Right kidney (tissue), 1 donor: ENCODE data around the gene CACNA2D2.
"Not testable (repeated sequence)": the region's sequence is repeated elsewhere in the genome, so short reads cannot be mapped to it uniquely, and the experiment has no call there.

ENCODE experiments used
- DNase-seq: peaks from one replicate; pipeline ENCODE4 v3.0.0-alpha.2; 2016

CACNA2D2 gene

GRCh38 chr3:50530001-50530970 lies 26.9 kb upstream of the CACNA2D2 start:
- peak; percentile 52 for DNase-seq

- DNase-seq, result peak; percentile 55
Measured at GRCh38 chr3:50525987-50526386, 22.6 kb upstream of the CACNA2D2 start.

GRCh38 chr3:50525191-50525910 lies 21.9 kb upstream of the CACNA2D2 start:
- no peak for DNase-seq

- DNase-seq, result no peak
Measured at GRCh38 chr3:50524746-50525145, 21.3 kb upstream of the CACNA2D2 start.

GRCh38 chr3:50523279-50523811 lies 19.9 kb upstream of the CACNA2D2 start:
- peak; percentile 63 for DNase-seq

GRCh38 chr3:50521572-50521971 lies 18.1 kb upstream of the CACNA2D2 start:
- DNase-seq, result no peak

GRCh38 chr3:50520849-50521248 lies 17.4 kb upstream of the CACNA2D2 start:
- no peak for DNase-seq

- DNase-seq, result peak; percentile 59
Measured at GRCh38 chr3:50519471-50520089, 16.1 kb upstream of the CACNA2D2 start.

- DNase-seq, result no peak
Measured at GRCh38 chr3:50518436-50518835, 15.0 kb upstream of the CACNA2D2 start.

GRCh38 chr3:50517721-50518206 lies 14.3 kb upstream of the CACNA2D2 start:
- no peak for DNase-seq

- no peak for DNase-seq
Measured at GRCh38 chr3:50516440-50516871, 13.0 kb upstream of the CACNA2D2 start.

- DNase-seq, result peak; percentile 84
Measured at GRCh38 chr3:50515565-50516439, 12.4 kb upstream of the CACNA2D2 start.

GRCh38 chr3:50512908-50513307 lies 9.5 kb upstream of the CACNA2D2 start:
- DNase-seq, result not testable (repeated sequence)

- no peak for DNase-seq
Measured at GRCh38 chr3:50512131-50512530, 8.7 kb upstream of the CACNA2D2 start.

GRCh38 chr3:50510325-50510724 lies 6.9 kb upstream of the CACNA2D2 start:
- no peak for DNase-seq

- no peak for DNase-seq
Measured at GRCh38 chr3:50509715-50510114, 6.3 kb upstream of the CACNA2D2 start.

- no peak for DNase-seq
Measured at GRCh38 chr3:50508821-50509220, 5.4 kb upstream of the CACNA2D2 start.

GRCh38 chr3:50506169-50506568 lies 2.7 kb upstream of the CACNA2D2 start:
- DNase-seq, result no peak

GRCh38 chr3:50504681-50505080 lies 1.2 kb upstream of the CACNA2D2 start:
- DNase-seq, result no peak

- peak; percentile 55 for DNase-seq
Measured at GRCh38 chr3:50502584-50503423, 630 bp downstream of the CACNA2D2 start.
